IMR-90 (cell line): ENCODE results near the gene PLCD1. TPM values are rescaled to one million over a fixed set of nuclear protein-coding genes. Genes with fewer than 3 reads are reported as not detected.
A peak's percentile ranks its signal among the peaks of the same experiment; 100 is the strongest.

Experiments used
- ATAC-seq: fragments of 200-7000 bp; cut with Tn5 transposase; 2 replicates; pipeline ENCODE4 v1.9.1; 2020; ENCODE audit warnings: low read depth, mild to moderate bottlenecking, moderate library complexity
- BruUV-seq: library from RNA; stranded (reverse); fragments of 400-500 nt; replicated peaks from 2 replicates; lab custom pipeline; 2021; lab: Mats Ljungman, UMichigan
- CTCF ChIA-PET: fragments of 300-600 bp; formaldehyde crosslinking; extraction: SDS; loops from one replicate; lab custom pipeline; 2021; ENCODE audit warnings: antibody characterized with exemption; lab: Yijun Ruan, JAX
- POLR2A ChIA-PET: fragments of 300-600 bp; sonication (Branson Sonifier 250); formaldehyde crosslinking; loops from one replicate; lab custom pipeline; 2022; ENCODE audit warnings: antibody characterized with exemption; ENCODE audit not compliant: unreplicated experiment; lab: Charles Lee
- DNase-seq: peaks from one replicate; pipeline ENCODE4 v3.0.0; 2013
- H2AFZ ChIP-seq: replicated peaks from 2 replicates; pipeline ENCODE3; 2013; ENCODE audit warnings: low read length, mild to moderate bottlenecking; ENCODE audit not compliant: poor library complexity
- H2AK5ac ChIP-seq: 2 replicates; pipeline ENCODE4 v1.6.1; 2013; ENCODE audit warnings: low read depth, low read length, inconsistent platforms
- H2AK9ac ChIP-seq: replicated peaks from 2 replicates; pipeline ENCODE3; 2013; ENCODE audit warnings: mild to moderate bottlenecking, low read depth, low read length, moderate library complexity; ENCODE audit not compliant: poor library complexity
- H2BK120ac ChIP-seq: 2 replicates; pipeline ENCODE4 v1.6.1; 2013; ENCODE audit warnings: low read depth, low read length, inconsistent platforms
- H2BK15ac ChIP-seq: 3 replicates; pipeline ENCODE4 v1.6.1; 2013; ENCODE audit warnings: low read depth, low read length, inconsistent platforms
- H2BK20ac ChIP-seq: 2 replicates; pipeline ENCODE4 v1.6.1; 2013; ENCODE audit warnings: low read depth, mild to moderate bottlenecking, inconsistent platforms, low read length, moderate library complexity
- H2BK5ac ChIP-seq: 2 replicates; pipeline ENCODE4 v1.6.1; 2013; ENCODE audit warnings: mild to moderate bottlenecking, low read depth, low read length, inconsistent platforms; ENCODE audit not compliant: poor library complexity, severe bottlenecking
- H3K14ac ChIP-seq: replicated peaks from 2 replicates; pipeline ENCODE4 v1.6.1; 2013; ENCODE audit warnings: low read depth, low read length, inconsistent platforms
- H3K18ac ChIP-seq: 2 replicates; pipeline ENCODE4 v1.6.1; 2013; ENCODE audit warnings: low read depth, low read length, control low read depth
- H3K23ac ChIP-seq: 2 replicates; pipeline ENCODE4 v1.6.1; 2013; ENCODE audit warnings: low read depth, low read length, inconsistent platforms
- H3K27ac ChIP-seq: 2 replicates; pipeline ENCODE4 v1.5.1; 2013; ENCODE audit warnings: mild to moderate bottlenecking, control low read depth, low read length; ENCODE audit not compliant: insufficient read depth
- H3K27me3 ChIP-seq: 2 replicates; pipeline ENCODE4 v1.6.1; 2013; ENCODE audit warnings: low read length; ENCODE audit not compliant: control insufficient read depth, insufficient read depth
- H3K36me3 ChIP-seq: 2 replicates; pipeline ENCODE4 v1.6.1; 2013; ENCODE audit warnings: low read length, mixed read lengths; ENCODE audit not compliant: control insufficient read depth, insufficient read depth
- H3K4ac ChIP-seq: 2 replicates; pipeline ENCODE4 v1.6.1; 2013; ENCODE audit warnings: low read depth, low read length, inconsistent platforms
- H3K4me1 ChIP-seq: 2 replicates; pipeline ENCODE4 v1.6.1; 2013; ENCODE audit warnings: low read length, mixed read lengths; ENCODE audit not compliant: control insufficient read depth, insufficient read depth
- H3K4me2 ChIP-seq: 2 replicates; pipeline ENCODE4 v1.6.1; 2013; ENCODE audit warnings: low read depth, mild to moderate bottlenecking, control low read depth, low read length, moderate library complexity
- H3K4me3 ChIP-seq: 2 replicates; pipeline ENCODE4 v1.5.1; 2013; ENCODE audit warnings: low read depth, mild to moderate bottlenecking, control low read depth, low read length, moderate library complexity; ENCODE audit not compliant: insufficient read depth
- H3K56ac ChIP-seq: 2 replicates; pipeline ENCODE4 v1.6.1; 2013; ENCODE audit warnings: low read length, inconsistent platforms; ENCODE audit not compliant: insufficient read depth; ENCODE audit errors: extremely low read depth
- H3K79me1 ChIP-seq, 2 experiments: 2 replicates each; pipeline ENCODE4 v1.6.1; 2013; ENCODE audit warnings: low read length in 2 of 2, inconsistent platforms in 1 of 2, low read depth in 1 of 2
- H3K9ac ChIP-seq: 2 replicates; pipeline ENCODE4 v1.6.1; 2013; ENCODE audit warnings: low read depth, low read length, control low read depth
- H3K9me1 ChIP-seq: 2 replicates; pipeline ENCODE4 v1.6.1; 2013; ENCODE audit warnings: low read length, inconsistent platforms; ENCODE audit not compliant: insufficient read depth
- H3K9me3 ChIP-seq: 2 replicates; pipeline ENCODE4 v1.6.1; 2013; ENCODE audit warnings: low read length; ENCODE audit not compliant: control insufficient read depth, insufficient read depth
- H4K20me1 ChIP-seq: 2 replicates; pipeline ENCODE4 v1.6.1; 2013; ENCODE audit warnings: low read length, inconsistent platforms; ENCODE audit not compliant: insufficient read depth
- H4K5ac ChIP-seq: 2 replicates; pipeline ENCODE4 v1.6.1; 2013; ENCODE audit warnings: mild to moderate bottlenecking, low read depth, low read length, control low read depth
- H4K8ac ChIP-seq, 2 experiments: 2 replicates each; pipeline ENCODE4 v1.6.1; 2013; ENCODE audit warnings: low read depth in 2 of 2, low read length in 2 of 2, control low read depth in 1 of 2, inconsistent platforms in 1 of 2
- H4K91ac ChIP-seq: 2 replicates; pipeline ENCODE4 v1.6.1; 2013; ENCODE audit warnings: low read depth, low read length, inconsistent platforms; ENCODE audit not compliant: insufficient read depth
- BHLHE40 ChIP-seq: fragments of 150-350 bp; IDR thresholded peaks from 2 replicates; pipeline ENCODE4 v1.6.1; 2016; ENCODE audit warnings: mild to moderate bottlenecking, low read depth, low read length
- CHD1 ChIP-seq: IDR thresholded peaks from 2 replicates; pipeline ENCODE4 v1.6.1; 2012; ENCODE audit warnings: low read depth, low read length, improper control_type of control experiment
- FOS ChIP-seq: fragments of 150-350 bp; IDR thresholded peaks from 2 replicates; pipeline ENCODE4 v1.6.1; 2016; ENCODE audit warnings: low read depth, low read length
- MAFK ChIP-seq: IDR thresholded peaks from 2 replicates; pipeline ENCODE4 v1.6.1; 2012; ENCODE audit warnings: low read depth, low read length, improper control_type of control experiment
- MAZ ChIP-seq: IDR thresholded peaks from 2 replicates; pipeline ENCODE4 v1.6.1; 2012; ENCODE audit warnings: low read depth, mild to moderate bottlenecking, low read length, improper control_type of control experiment, moderate library complexity, borderline replicate concordance
- MXI1 ChIP-seq: IDR thresholded peaks from 2 replicates; pipeline ENCODE4 v1.6.1; 2012; ENCODE audit warnings: low read depth, mild to moderate bottlenecking, low read length, moderate library complexity, borderline replicate concordance
- NFE2L2 ChIP-seq: fragments of 150-350 bp; IDR thresholded peaks from 2 replicates; pipeline ENCODE4 v1.6.1; 2016; ENCODE audit warnings: low read depth, mild to moderate bottlenecking, low read length
- POLR2A ChIP-seq: IDR thresholded peaks from 2 replicates; pipeline ENCODE4 v1.6.1; 2012; ENCODE audit warnings: mild to moderate bottlenecking, low read depth, low read length
- RAD21 ChIP-seq: IDR thresholded peaks from 2 replicates; pipeline ENCODE4 v1.6.1; 2012; ENCODE audit warnings: low read length, improper control_type of control experiment
- RCOR1 ChIP-seq: IDR thresholded peaks from 2 replicates; pipeline ENCODE4 v1.6.1; 2012; ENCODE audit warnings: mild to moderate bottlenecking, low read length, improper control_type of control experiment; ENCODE audit not compliant: insufficient replicate concordance
- RFX5 ChIP-seq: IDR thresholded peaks from 2 replicates; pipeline ENCODE4 v1.8.0; 2012; ENCODE audit warnings: low read depth, mild to moderate bottlenecking, low read length, moderate library complexity
- SMC3 ChIP-seq: fragments of 150-350 bp; IDR thresholded peaks from 2 replicates; pipeline ENCODE4 v1.6.1; 2016; ENCODE audit warnings: low read depth, mild to moderate bottlenecking, antibody characterized with exemption, low read length, moderate library complexity
- WGBS, 2 experiments: methylation state at CpG; one replicate each; pipeline versions ENCODE4 v1.1.5 to v1.1.7; 2013; ENCODE audit warnings: missing lambda C conversion rate in 2 of 2; ENCODE audit not compliant: insufficient read length in 1 of 2; ENCODE audit errors: extremely low coverage in 2 of 2; 5-methylcytosine and 5-hydroxymethylcytosine counted together
- dilution Hi-C: fragments of 300-500 bp; cut with HindIII; formaldehyde crosslinking; loops from one replicate; pipeline ENCODE4 v1.14.3; 2018; ENCODE audit warnings: low sequenced_read_pairs; ENCODE audit not compliant: unreplicated experiment
- in situ Hi-C: fragments of 300-500 bp; cut with MboI; formaldehyde crosslinking; loops from 3 replicates; pipeline ENCODE4 v1.14.3; 2019; ENCODE audit warnings: low sequenced_read_pairs, inconsistent platforms, mixed read lengths
- intact Hi-C: fragments of 100-400 bp; cut with micrococcal nuclease; formaldehyde crosslinking; loops from 2 replicates; pipeline ENCODE4 v1.10.0; 2022
- polyA plus RNA-seq, 3 experiments: library from polyadenylated mRNA; depleted of rRNA; stranded (reverse); fragments of >200 nt; gene quantifications; 2 replicates each; pipeline ENCODE4 v1.2.3, GENCODE V29; 2012; ENCODE audit warnings: low replicate concordance in 1 of 3
- total RNA-seq: library from RNA; depleted of rRNA; stranded (reverse); fragments of >200 nt; gene quantifications from 2 replicates; pipeline ENCODE4 v1.2.3, GENCODE V29; 2012
- TF ChIP-seq, protein P1 (sequence below): fragments of 150-350 bp; IDR thresholded peaks from 2 replicates; pipeline ENCODE4 v1.6.1; 2016; ENCODE audit warnings: low read depth, mild to moderate bottlenecking, low read length, moderate library complexity, borderline replicate concordance
- TF ChIP-seq, protein P2 (sequence below): fragments of 150-350 bp; IDR thresholded peaks from 2 replicates; pipeline ENCODE4 v1.6.1; 2017; ENCODE audit warnings: mild to moderate bottlenecking, antibody characterized with exemption, low read length, low read depth
- TF ChIP-seq, protein P3 (sequence below): conservative IDR thresholded peaks from 2 replicates; pipeline ENCODE4 v1.5.1; 2012; ENCODE audit warnings: mild to moderate bottlenecking, low read depth, low read length, improper control_type of control experiment

The PLCD1 gene
- total and polyA plus RNA-seq, 2 of the 4 experiments (the other 2 are of a cell fraction) = 14.9 to 16.3 TPM

DNA sequence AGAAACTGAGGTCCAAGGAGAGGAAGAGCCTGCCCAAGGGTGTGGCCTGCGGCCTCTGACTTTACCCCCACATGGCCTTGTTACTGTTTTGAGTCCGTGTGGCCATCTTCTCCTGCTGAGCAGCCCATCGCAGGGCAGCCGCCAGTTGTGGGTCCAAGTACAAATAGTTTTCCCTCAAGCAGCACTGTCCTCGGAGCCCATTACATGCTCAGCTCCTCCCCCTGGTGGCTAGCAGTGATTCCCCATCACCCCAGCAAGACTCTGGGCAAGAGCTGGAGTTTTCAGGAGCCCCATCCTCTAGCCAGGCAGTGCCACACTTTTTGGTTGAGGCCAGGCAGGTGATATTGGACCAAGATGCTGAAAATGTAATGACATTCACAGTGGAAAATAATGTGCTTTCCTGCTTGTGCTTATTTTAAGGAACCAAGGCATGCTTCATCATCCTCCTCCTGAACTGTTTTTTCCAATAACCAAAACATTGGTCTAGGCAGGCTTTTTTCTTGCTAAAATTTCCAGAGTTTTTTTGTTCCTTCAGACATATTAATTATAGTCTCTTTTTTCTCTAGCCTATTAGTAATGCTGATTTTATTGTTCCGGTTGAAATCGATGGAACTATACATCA is 62.1 kb downstream of the PLCD1 start:
- Histone ChIP-seq H4K8ac (peak overlapping the region in 1 of 2 experiments; percentile 23; a peak in 1 of 4 replicates), H3K14ac (peak overlapping the region; percentile 7), H4K91ac (no peak overlapping the region), H3K4ac (0 out of 2 replicates have a peak overlapping the region, but pooled peaks have one; percentile 45), H3K18ac (no peak overlapping the region), H4K20me1 (peaks cover 6% of the 10 kb centered on the region; the same call in 1 of the 2 replicates), H3K36me3 (peaks cover 22% of the 10 kb centered on the region), H4K5ac (no peak overlapping the region), H2BK120ac (no peak overlapping the region), H3K56ac (no peak overlapping the region), H3K4me3 (no peak overlapping the region), H3K4me2 (no peak overlapping the region), H3K27me3 (no peaks in the 10 kb centered on the region), H2AK9ac (peak overlapping the region; percentile 44), H3K23ac (no peak overlapping the region), H3K9me1 (peaks cover 14% of the 10 kb centered on the region), H2BK15ac (no peak overlapping the region; the same call in 2 of the 3 replicates), H2AK5ac (peak overlapping the region; percentile 62), H2BK5ac (no peak overlapping the region), H3K9me3 (no peaks in the 10 kb centered on the region), H3K4me1 (peaks cover 4% of the 10 kb centered on the region; the same call in 1 of the 2 replicates), H3K9ac (no peak overlapping the region), H3K79me1 (peaks cover 4 to 9% of the 10 kb centered on the region in 2 experiments; a peak in 2 of 4 replicates), H3K27ac (no peak overlapping the region), H2AFZ (peak overlapping the region; percentile 46), H2BK20ac (no peak overlapping the region)
- WGBS, 2 experiments = 43% methylated on average over 2 of the region's 7 CpGs; no CpG with 5 or more reads in 1 of the 2 experiments
- CTCF ChIA-PET = interaction anchor here (0.6 to 2.6 kb wide), 11 partner anchors 30 to 449 kb away, joined by 3 to 31 read pairs (median 4); no protein-coding TSS in a partner anchor
- ATAC-seq (peak; percentile 97), DNase-seq (peak; percentile 65)
- POLR2A ChIA-PET = no interaction called here
- in situ Hi-C loops (no loop called here), intact Hi-C loops (loop anchor here (1.0 kb wide), 2 partner anchors 104 to 112 kb away; no protein-coding TSS in a partner anchor), dilution Hi-C loops (no loop called here)
- no TSS peak for BruUV-seq
- TF ChIP-seq RCOR1 (no peak), SMC3 (peak; percentile 97), MAZ (no peak), MAFK (no peak), POLR2A (no peak), BHLHE40 (no peak), RAD21 (peak; percentile 90), CHD1 (no peak), NFE2L2 (no peak), RFX5 (no peak), FOS (no peak), MXI1 (no peak)
- TF ChIP-seq, protein P1, sequence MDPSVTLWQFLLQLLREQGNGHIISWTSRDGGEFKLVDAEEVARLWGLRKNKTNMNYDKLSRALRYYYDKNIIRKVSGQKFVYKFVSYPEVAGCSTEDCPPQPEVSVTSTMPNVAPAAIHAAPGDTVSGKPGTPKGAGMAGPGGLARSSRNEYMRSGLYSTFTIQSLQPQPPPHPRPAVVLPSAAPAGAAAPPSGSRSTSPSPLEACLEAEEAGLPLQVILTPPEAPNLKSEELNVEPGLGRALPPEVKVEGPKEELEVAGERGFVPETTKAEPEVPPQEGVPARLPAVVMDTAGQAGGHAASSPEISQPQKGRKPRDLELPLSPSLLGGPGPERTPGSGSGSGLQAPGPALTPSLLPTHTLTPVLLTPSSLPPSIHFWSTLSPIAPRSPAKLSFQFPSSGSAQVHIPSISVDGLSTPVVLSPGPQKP = no peak
- TF ChIP-seq, protein P2, sequence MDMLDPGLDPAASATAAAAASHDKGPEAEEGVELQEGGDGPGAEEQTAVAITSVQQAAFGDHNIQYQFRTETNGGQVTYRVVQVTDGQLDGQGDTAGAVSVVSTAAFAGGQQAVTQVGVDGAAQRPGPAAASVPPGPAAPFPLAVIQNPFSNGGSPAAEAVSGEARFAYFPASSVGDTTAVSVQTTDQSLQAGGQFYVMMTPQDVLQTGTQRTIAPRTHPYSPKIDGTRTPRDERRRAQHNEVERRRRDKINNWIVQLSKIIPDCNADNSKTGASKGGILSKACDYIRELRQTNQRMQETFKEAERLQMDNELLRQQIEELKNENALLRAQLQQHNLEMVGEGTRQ = no peak
- TF ChIP-seq, protein P3, sequence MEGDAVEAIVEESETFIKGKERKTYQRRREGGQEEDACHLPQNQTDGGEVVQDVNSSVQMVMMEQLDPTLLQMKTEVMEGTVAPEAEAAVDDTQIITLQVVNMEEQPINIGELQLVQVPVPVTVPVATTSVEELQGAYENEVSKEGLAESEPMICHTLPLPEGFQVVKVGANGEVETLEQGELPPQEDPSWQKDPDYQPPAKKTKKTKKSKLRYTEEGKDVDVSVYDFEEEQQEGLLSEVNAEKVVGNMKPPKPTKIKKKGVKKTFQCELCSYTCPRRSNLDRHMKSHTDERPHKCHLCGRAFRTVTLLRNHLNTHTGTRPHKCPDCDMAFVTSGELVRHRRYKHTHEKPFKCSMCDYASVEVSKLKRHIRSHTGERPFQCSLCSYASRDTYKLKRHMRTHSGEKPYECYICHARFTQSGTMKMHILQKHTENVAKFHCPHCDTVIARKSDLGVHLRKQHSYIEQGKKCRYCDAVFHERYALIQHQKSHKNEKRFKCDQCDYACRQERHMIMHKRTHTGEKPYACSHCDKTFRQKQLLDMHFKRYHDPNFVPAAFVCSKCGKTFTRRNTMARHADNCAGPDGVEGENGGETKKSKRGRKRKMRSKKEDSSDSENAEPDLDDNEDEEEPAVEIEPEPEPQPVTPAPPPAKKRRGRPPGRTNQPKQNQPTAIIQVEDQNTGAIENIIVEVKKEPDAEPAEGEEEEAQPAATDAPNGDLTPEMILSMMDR = peak; percentile 85
